ENCODE measurements around the gene NAA50.

GRCh38 chr3:113707835-113708234 lies 38.2 kb downstream of the NAA50 start:
- TF ChIP-seq CTCF (IDR thresholded peaks at IDR 0.05; ENCODE audit: extremely low read depth in 1 of 2, insufficient read depth in 1 of 2, low read depth in 1 of 2, low read length in 2 of 2) (no peak), EZH2 (IDR thresholded peaks at IDR 0.05; ENCODE audit: borderline replicate concordance, low read depth, low read length, severe bottlenecking) (no peak), MYC (IDR thresholded peaks at IDR 0.05; ENCODE audit: low read depth, low read length) (no peak), POLR2AphosphoS5 (IDR thresholded peaks at IDR 0.05; ENCODE audit: insufficient read depth, low read depth, low read length) (no peak), MAX (IDR thresholded peaks at IDR 0.05; ENCODE audit: insufficient read depth, insufficient read length) (no peak), JUN (IDR thresholded peaks at IDR 0.05; ENCODE audit: borderline replicate concordance, insufficient read depth, insufficient read length, low read depth) (no peak), POLR2A (IDR thresholded peaks at IDR 0.05; ENCODE audit: low read depth, low read length) (no peak), FOS (IDR thresholded peaks at IDR 0.05; ENCODE audit: borderline replicate concordance, insufficient read depth, low read length) (no peak)
